ENCODE results near the gene IDH3B.
"Not testable (repeated sequence)": the region's sequence is repeated elsewhere in the genome, so short reads cannot be mapped to it uniquely, and the experiment has no call there.

The IDH3B gene

GRCh38 chr20:2691663-2692035, 27.6 kb upstream of the IDH3B start:
- DNase-seq (ENCODE audit: extremely low spot score), result no peak
- POLR2A ChIA-PET, result no interaction called here
- CTCF ChIA-PET, result interaction anchor here (1.1 kb wide), 1 partner anchor 9 kb away, joined by 4 read pairs; no protein-coding TSS in a partner anchor
- TF ChIP-seq CTCF (IDR thresholded peaks at IDR 0.05; ENCODE audit: control extremely low read depth, extremely low read depth, low read depth, missing control alignments), result no peak

GRCh38 chr20:2691127-2691526, 27.1 kb upstream of the IDH3B start:
- no peak for TF ChIP-seq CTCF (IDR thresholded peaks at IDR 0.05; ENCODE audit: control extremely low read depth, extremely low read depth, low read depth, missing control alignments)
- no peak for DNase-seq (ENCODE audit: extremely low spot score)
- POLR2A ChIA-PET, result no interaction called here
- CTCF ChIA-PET, result no interaction called here

GRCh38 chr20:2690718-2691117, 26.7 kb upstream of the IDH3B start:
- DNase-seq (ENCODE audit: extremely low spot score), result no peak
- no peak for TF ChIP-seq CTCF (IDR thresholded peaks at IDR 0.05; ENCODE audit: control extremely low read depth, extremely low read depth, low read depth, missing control alignments)
- ChIA-PET CTCF (no interaction called here), POLR2A (no interaction called here)

DNA sequence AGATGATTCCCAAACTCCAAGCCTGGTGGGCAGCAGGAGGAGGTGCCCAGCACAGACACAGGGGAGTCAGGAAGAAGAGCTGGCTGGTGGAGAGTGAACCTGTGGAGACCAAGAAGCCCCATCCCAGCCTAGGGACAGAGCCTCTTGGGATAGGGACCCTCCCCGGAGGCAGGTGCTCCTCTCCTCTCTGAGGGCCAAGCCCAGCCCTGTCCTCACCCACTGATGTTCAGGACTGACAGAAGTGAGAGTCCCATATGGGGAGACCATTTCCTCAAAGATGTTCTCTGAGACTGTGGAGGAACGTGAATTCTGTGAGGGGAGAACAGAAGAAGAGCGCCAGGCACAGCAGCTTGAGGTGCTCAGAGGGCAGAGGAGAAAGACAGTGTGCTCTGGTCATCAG, 26.2 kb upstream of the IDH3B start:
- no peak for TF ChIP-seq CTCF (IDR thresholded peaks at IDR 0.05; ENCODE audit: control extremely low read depth, extremely low read depth, low read depth, missing control alignments)
- no peak for DNase-seq (ENCODE audit: extremely low spot score)
- CTCF ChIA-PET, result interaction anchor here (0.6 to 2.1 kb wide), 2 partner anchors 51 to 54 kb away, joined by 3 to 10 read pairs; no protein-coding TSS in a partner anchor
- POLR2A ChIA-PET, result no interaction called here

DNA sequence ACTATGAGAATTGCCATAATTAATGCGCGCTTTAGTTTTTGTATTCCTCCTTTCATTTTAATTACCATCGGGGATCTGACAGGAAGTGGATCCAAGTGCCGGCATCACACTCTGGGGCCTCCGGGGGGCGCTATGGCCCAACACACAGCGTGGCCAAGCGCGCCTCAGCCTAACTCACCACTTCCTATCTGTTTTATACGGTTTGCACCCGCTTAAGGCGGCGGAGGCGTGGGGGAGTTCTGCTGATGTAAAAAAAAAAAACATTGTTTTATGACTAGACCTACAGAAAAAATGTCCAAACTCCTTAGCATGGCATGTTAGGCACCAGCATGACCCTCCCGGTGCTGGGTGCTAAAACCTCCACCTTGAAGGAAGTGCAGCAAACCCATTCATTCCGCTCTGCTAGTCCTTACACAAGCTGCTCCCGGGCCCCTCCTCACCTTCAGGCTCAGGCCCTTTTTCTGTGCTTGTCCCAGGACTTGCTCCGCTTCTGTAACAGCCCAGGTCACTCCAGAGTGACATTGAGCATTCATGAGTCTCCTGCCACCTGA, 24.1 kb upstream of the IDH3B start:
- peak; percentile 61 for TF ChIP-seq CTCF (IDR thresholded peaks at IDR 0.05; ENCODE audit: control extremely low read depth, extremely low read depth, low read depth, missing control alignments)
- CTCF ChIA-PET, result interaction anchor here (0.7 to 2.2 kb wide), 12 partner anchors 12 to 409 kb away, joined by 3 to 11 read pairs (median 6); partner anchors contain the start of gene IDH3B
- POLR2A ChIA-PET, result no interaction called here
- peak; percentile 68 for DNase-seq (ENCODE audit: extremely low spot score)

GRCh38 chr20:2687514-2687913, 23.5 kb upstream of the IDH3B start:
- CTCF ChIA-PET, result interaction anchor here (0.7 to 2.2 kb wide), 8 partner anchors 12 to 410 kb away, joined by 3 to 8 read pairs (median 4); no protein-coding TSS in a partner anchor
- DNase-seq (ENCODE audit: extremely low spot score), result no peak
- no peak for TF ChIP-seq CTCF (IDR thresholded peaks at IDR 0.05; ENCODE audit: control extremely low read depth, extremely low read depth, low read depth, missing control alignments)
- POLR2A ChIA-PET, result no interaction called here

GRCh38 chr20:2684817-2685216, 20.8 kb upstream of the IDH3B start:
- DNase-seq (ENCODE audit: extremely low spot score), result not testable (repeated sequence)
- CTCF ChIA-PET, result interaction anchor here (1.2 to 1.5 kb wide), 3 partner anchors 10 to 477 kb away, joined by 3 to 4 read pairs (median 3); no protein-coding TSS in a partner anchor

GRCh38 chr20:2682040-2682439, 18.0 kb upstream of the IDH3B start:
- POLR2A ChIA-PET; DNase-seq (ENCODE audit: extremely low spot score); CTCF ChIA-PET: not testable (repeated sequence)

More at GRCh38 chr20:2684817-2685216, 20.8 kb upstream of the IDH3B start:
- POLR2A ChIA-PET, result not testable (repeated sequence)
